ENCODE results near the gene RILP.

RILP gene

GRCh38 chr17:1627982-1628855 lies 21.4 kb downstream of the RILP start, which contains the start of gene SLC43A2:
Gene SLC43A2 (minus strand): TSS chr17:1628834. CDS start chr17:1627874, 960 bp downstream.
- DNase-seq = peak; percentile 66

GRCh38 chr17:1627182-1627981 lies 22.3 kb downstream of the RILP start:
- no peak for DNase-seq

- DNase-seq = no peak
Observed at GRCh38 chr17:1626333-1626732, 23.3 kb downstream of the RILP start.

- no peak for DNase-seq
Observed at GRCh38 chr17:1625581-1625980, 24.1 kb downstream of the RILP start.

GRCh38 chr17:1625053-1625452 lies 24.6 kb downstream of the RILP start:
- no peak for DNase-seq

GRCh38 chr17:1624650-1625049 lies 25.0 kb downstream of the RILP start:
- no peak for DNase-seq

GRCh38 chr17:1623057-1623630 lies 26.5 kb downstream of the RILP start:
- DNase-seq = no peak

- no peak for DNase-seq
Observed at GRCh38 chr17:1621273-1621954, 28.3 kb downstream of the RILP start.

- DNase-seq = no peak
Observed at GRCh38 chr17:1620486-1620885, 29.2 kb downstream of the RILP start.

- DNase-seq = no peak
Observed at GRCh38 chr17:1617620-1618174, 32.0 kb downstream of the RILP start.

GRCh38 chr17:1616101-1616500 lies 33.6 kb downstream of the RILP start:
- no peak for DNase-seq

- DNase-seq = no peak
Observed at GRCh38 chr17:1612400-1612799, 37.3 kb downstream of the RILP start.

- no peak for DNase-seq
Observed at GRCh38 chr17:1611715-1612114, 38.0 kb downstream of the RILP start.

- no peak for DNase-seq
Observed at GRCh38 chr17:1608676-1609075, 41.0 kb downstream of the RILP start.

GRCh38 chr17:1607971-1608320 lies 41.7 kb downstream of the RILP start:
- no peak for DNase-seq

- DNase-seq = no peak
Observed at GRCh38 chr17:1606352-1606985, 43.2 kb downstream of the RILP start.

GRCh38 chr17:1605681-1606351 lies 43.9 kb downstream of the RILP start:
- no peak for DNase-seq

- DNase-seq = no peak
Observed at GRCh38 chr17:1604831-1605528, 44.7 kb downstream of the RILP start.

GRCh38 chr17:1601571-1601970 lies 48.1 kb downstream of the RILP start:
- no peak for DNase-seq

- no peak for DNase-seq
Observed at GRCh38 chr17:1598399-1599095, 51.1 kb downstream of the RILP start.

Data from activated CD4-positive, alpha-beta T cell treated with anti-CD3 and anti-CD28 coated beads, Interleukin-2, amount 50 U/mL, for 1 hour (primary cell).